Skeletal muscle cell (primary cell): ENCODE measurements around the gene C1orf53.
"Not testable (repeated sequence)": the region's sequence is repeated elsewhere in the genome, so short reads cannot be mapped to it uniquely, and the experiment has no call there.

Experiments
- DNase-seq: peaks from one replicate; pipeline ENCODE4 v3.0.0-alpha.2; 2010; ENCODE audit warnings: low read depth
- H3K4me3 ChIP-seq: 2 replicates; pipeline ENCODE4 v1.5.1; 2011; ENCODE audit warnings: low read depth, mild to moderate bottlenecking, control low read depth, low read length, moderate library complexity

C1orf53 gene

GRCh38 chr1:197919346-197920066 lies 17.1 kb downstream of the C1orf53 start:
- H3K4me3 ChIP-seq, result no peak overlapping the region
- no peak for DNase-seq

GRCh38 chr1:197920067-197920396 lies 17.6 kb downstream of the C1orf53 start:
- no peak overlapping the region for H3K4me3 ChIP-seq
- DNase-seq, result no peak

- H3K4me3 ChIP-seq, result no peak overlapping the region
These were observed 18.1 kb downstream of the C1orf53 start for GRCh38 chr1:197920414-197921117.

GRCh38 chr1:197921235-197922069 lies 19.0 kb downstream of the C1orf53 start:
- no peak overlapping the region for H3K4me3 ChIP-seq
- no peak for DNase-seq

More at GRCh38 chr1:197920414-197921117, 18.1 kb downstream of the C1orf53 start:
- no peak for DNase-seq

GRCh38 chr1:197922070-197922390 lies 19.6 kb downstream of the C1orf53 start:
- no peak for DNase-seq
- no peak overlapping the region for H3K4me3 ChIP-seq

GRCh38 chr1:197923038-197923437 lies 20.6 kb downstream of the C1orf53 start:
- no peak for DNase-seq
- H3K4me3 ChIP-seq, result no peak overlapping the region

GRCh38 chr1:197924516-197925123 lies 22.2 kb downstream of the C1orf53 start:
- no peak for DNase-seq
- no peak overlapping the region for H3K4me3 ChIP-seq

- DNase-seq, result no peak
- H3K4me3 ChIP-seq, result no peak overlapping the region
These were observed 25.7 kb downstream of the C1orf53 start for GRCh38 chr1:197927908-197928665.

- peak overlapping the region; percentile 37 for H3K4me3 ChIP-seq
- DNase-seq, result no peak
These were observed 26.5 kb downstream of the C1orf53 start for GRCh38 chr1:197928849-197929336.

GRCh38 chr1:197933016-197933415 lies 30.6 kb downstream of the C1orf53 start:
- H3K4me3 ChIP-seq, result no peak overlapping the region
- DNase-seq, result no peak

GRCh38 chr1:197933647-197934046 lies 31.2 kb downstream of the C1orf53 start:
- DNase-seq, result no peak
- H3K4me3 ChIP-seq, result no peak overlapping the region

GRCh38 chr1:197937381-197937780 lies 35.0 kb downstream of the C1orf53 start:
- DNase-seq, result no peak
- H3K4me3 ChIP-seq, result no peak overlapping the region

GRCh38 chr1:197937892-197938291 lies 35.5 kb downstream of the C1orf53 start:
- no peak overlapping the region for H3K4me3 ChIP-seq
- no peak for DNase-seq

GRCh38 chr1:197939159-197939980 lies 36.9 kb downstream of the C1orf53 start:
- peak; percentile 46 for DNase-seq
- H3K4me3 ChIP-seq, result not testable (repeated sequence)

GRCh38 chr1:197942042-197942441 lies 39.6 kb downstream of the C1orf53 start:
- H3K4me3 ChIP-seq, result no peak overlapping the region
- DNase-seq, result no peak

- DNase-seq, result no peak
- H3K4me3 ChIP-seq, result no peak overlapping the region
These were observed 42.1 kb downstream of the C1orf53 start for GRCh38 chr1:197944485-197944884.

GRCh38 chr1:197948926-197949899 lies 46.8 kb downstream of the C1orf53 start:
- DNase-seq, result no peak
- no peak overlapping the region for H3K4me3 ChIP-seq
